Measurements from ENCODE around the gene MMP12. TPM values are rescaled to one million over a fixed set of nuclear protein-coding genes. Genes with fewer than 3 reads are reported as not detected.

The MMP12 gene
- total RNA-seq, 1 experiment from 2014 or later = not detected

DNA sequence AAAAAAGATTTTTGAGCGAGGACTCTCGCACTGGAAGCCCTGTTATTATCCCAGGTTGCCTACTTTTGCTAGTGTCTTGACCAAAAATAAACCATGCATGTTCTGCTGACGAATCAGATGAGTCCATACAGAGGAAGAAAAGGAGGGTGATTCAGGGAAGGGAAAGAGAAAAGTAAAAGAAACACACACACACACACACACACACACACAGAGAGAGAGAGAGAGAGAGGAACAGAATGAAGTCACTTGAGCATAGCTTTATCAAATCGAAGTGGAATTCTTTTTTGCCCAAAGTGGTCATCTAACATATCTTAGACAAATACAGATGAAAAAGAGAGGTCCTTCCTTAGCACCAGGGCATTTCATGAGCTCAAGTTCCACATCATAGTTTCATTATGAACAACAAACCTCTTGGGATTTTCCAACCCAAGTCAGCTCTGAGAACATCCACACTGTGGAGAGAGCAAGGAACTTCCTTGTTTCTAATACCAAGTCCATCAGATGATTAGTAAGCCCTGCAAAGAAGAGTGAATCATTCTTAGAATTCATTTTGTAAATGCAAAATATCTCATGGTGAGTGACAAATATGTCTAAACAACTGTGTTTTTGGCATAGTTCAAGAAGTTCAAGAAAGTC, 7.7 kb upstream of the MMP12 start:
- ChIA-PET CTCF (no interaction called here), POLR2A (interaction anchor here (0.7 kb wide), 1 partner anchor 15 kb away, joined by 5 read pairs; no protein-coding TSS in a partner anchor)
- no peak for DNase-seq (ENCODE audit: low read depth, low spot score)
- H3K36me3 ChIP-seq (ENCODE audit: control insufficient read depth, insufficient read depth, low read length) = no peaks in the 10 kb centered on the region
- H3K27me3 ChIP-seq (ENCODE audit: control insufficient read depth, insufficient read depth, low read length) = no peaks in the 10 kb centered on the region; the same call in 1 of the 2 replicates
- no peak overlapping the region for H3K4me3 ChIP-seq (ENCODE audit: low read depth in 2 of 2, low read length in 2 of 2)
- in situ Hi-C loops (cut with HindIII; ENCODE audit: low pct_unique_long_range_greater_than_20kb, low sequenced_read_pairs) (no loop called here), intact Hi-C loops (cut with micrococcal nuclease; ENCODE audit: unreplicated experiment) (no loop called here)
- no peak overlapping the region for H3K27ac ChIP-seq (ENCODE audit: low read length)
- TF ChIP-seq TCF7L2 (IDR thresholded peaks at IDR 0.05; ENCODE audit: low read depth, low read length) = no peak
- TF ChIP-seq, protein P1, sequence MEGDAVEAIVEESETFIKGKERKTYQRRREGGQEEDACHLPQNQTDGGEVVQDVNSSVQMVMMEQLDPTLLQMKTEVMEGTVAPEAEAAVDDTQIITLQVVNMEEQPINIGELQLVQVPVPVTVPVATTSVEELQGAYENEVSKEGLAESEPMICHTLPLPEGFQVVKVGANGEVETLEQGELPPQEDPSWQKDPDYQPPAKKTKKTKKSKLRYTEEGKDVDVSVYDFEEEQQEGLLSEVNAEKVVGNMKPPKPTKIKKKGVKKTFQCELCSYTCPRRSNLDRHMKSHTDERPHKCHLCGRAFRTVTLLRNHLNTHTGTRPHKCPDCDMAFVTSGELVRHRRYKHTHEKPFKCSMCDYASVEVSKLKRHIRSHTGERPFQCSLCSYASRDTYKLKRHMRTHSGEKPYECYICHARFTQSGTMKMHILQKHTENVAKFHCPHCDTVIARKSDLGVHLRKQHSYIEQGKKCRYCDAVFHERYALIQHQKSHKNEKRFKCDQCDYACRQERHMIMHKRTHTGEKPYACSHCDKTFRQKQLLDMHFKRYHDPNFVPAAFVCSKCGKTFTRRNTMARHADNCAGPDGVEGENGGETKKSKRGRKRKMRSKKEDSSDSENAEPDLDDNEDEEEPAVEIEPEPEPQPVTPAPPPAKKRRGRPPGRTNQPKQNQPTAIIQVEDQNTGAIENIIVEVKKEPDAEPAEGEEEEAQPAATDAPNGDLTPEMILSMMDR (IDR thresholded peaks at IDR 0.05) = no peak
- no peak for TF ChIP-seq POLR2AphosphoS5 (IDR thresholded peaks at IDR 0.05; ENCODE audit: low read depth, low read length)
- TF ChIP-seq, protein P2, sequence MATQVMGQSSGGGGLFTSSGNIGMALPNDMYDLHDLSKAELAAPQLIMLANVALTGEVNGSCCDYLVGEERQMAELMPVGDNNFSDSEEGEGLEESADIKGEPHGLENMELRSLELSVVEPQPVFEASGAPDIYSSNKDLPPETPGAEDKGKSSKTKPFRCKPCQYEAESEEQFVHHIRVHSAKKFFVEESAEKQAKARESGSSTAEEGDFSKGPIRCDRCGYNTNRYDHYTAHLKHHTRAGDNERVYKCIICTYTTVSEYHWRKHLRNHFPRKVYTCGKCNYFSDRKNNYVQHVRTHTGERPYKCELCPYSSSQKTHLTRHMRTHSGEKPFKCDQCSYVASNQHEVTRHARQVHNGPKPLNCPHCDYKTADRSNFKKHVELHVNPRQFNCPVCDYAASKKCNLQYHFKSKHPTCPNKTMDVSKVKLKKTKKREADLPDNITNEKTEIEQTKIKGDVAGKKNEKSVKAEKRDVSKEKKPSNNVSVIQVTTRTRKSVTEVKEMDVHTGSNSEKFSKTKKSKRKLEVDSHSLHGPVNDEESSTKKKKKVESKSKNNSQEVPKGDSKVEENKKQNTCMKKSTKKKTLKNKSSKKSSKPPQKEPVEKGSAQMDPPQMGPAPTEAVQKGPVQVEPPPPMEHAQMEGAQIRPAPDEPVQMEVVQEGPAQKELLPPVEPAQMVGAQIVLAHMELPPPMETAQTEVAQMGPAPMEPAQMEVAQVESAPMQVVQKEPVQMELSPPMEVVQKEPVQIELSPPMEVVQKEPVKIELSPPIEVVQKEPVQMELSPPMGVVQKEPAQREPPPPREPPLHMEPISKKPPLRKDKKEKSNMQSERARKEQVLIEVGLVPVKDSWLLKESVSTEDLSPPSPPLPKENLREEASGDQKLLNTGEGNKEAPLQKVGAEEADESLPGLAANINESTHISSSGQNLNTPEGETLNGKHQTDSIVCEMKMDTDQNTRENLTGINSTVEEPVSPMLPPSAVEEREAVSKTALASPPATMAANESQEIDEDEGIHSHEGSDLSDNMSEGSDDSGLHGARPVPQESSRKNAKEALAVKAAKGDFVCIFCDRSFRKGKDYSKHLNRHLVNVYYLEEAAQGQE (IDR thresholded peaks at IDR 0.05; ENCODE audit: insufficient read depth in 1 of 2, low read depth in 2 of 2, low read length in 1 of 2) = no peak
- TF ChIP-seq SIN3A (IDR thresholded peaks at IDR 0.05; ENCODE audit: borderline replicate concordance, insufficient read depth, low read depth, low read length) = no peak
- H3K4me1 ChIP-seq (ENCODE audit: control insufficient read depth, insufficient read depth, low read length) = no peaks in the 10 kb centered on the region
- no peak for ATAC-seq
- H3K9me3 ChIP-seq (ENCODE audit: control insufficient read depth, insufficient read depth, low read depth, low read length) = no peaks in the 10 kb centered on the region
- BruUV-seq (replicated peaks) = no TSS peak

DNA sequence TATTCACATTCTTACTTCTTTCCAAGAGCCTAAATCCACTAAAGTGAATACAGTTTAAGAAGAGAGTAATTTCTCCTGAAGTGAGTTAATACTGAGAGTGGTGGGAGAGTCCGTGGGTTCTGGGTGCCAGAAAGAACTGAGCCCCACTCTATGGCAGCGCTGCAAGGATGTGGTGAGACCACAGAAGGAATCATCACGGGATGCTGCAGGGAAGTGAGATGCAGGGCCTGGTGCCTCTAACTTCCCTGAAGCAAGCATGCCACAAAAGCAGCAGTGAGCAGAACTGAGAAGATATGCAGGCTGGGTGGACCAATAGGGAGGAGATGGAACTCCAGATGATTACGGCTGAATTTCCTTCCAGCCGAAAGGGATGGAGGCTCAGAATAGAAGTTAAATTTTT, 5.0 kb upstream of the MMP12 start:
- BruUV-seq (replicated peaks) = no TSS peak
- ChIA-PET POLR2A (no interaction called here), CTCF (no interaction called here)
- Histone ChIP-seq H3K9me3 (ENCODE audit: control insufficient read depth, insufficient read depth, low read depth, low read length) (no peaks in the 10 kb centered on the region), H3K27ac (ENCODE audit: low read length) (no peak overlapping the region), H3K4me1 (ENCODE audit: control insufficient read depth, insufficient read depth, low read length) (no peaks in the 10 kb centered on the region), H3K36me3 (ENCODE audit: control insufficient read depth, insufficient read depth, low read length) (no peaks in the 10 kb centered on the region), H3K4me3 (ENCODE audit: low read depth in 2 of 2, low read length in 2 of 2) (no peak overlapping the region), H3K27me3 (ENCODE audit: control insufficient read depth, insufficient read depth, low read length) (peaks cover 2% of the 10 kb centered on the region; the same call in 1 of the 2 replicates)
- TF ChIP-seq, protein P2 (IDR thresholded peaks at IDR 0.05; ENCODE audit: insufficient read depth in 1 of 2, low read depth in 2 of 2, low read length in 1 of 2) = no peak
- TF ChIP-seq TCF7L2 (IDR thresholded peaks at IDR 0.05; ENCODE audit: low read depth, low read length) (no peak), POLR2AphosphoS5 (IDR thresholded peaks at IDR 0.05; ENCODE audit: low read depth, low read length) (no peak)
- intact Hi-C loops (cut with micrococcal nuclease; ENCODE audit: unreplicated experiment) = no loop called here
- ATAC-seq (no peak), DNase-seq (ENCODE audit: low read depth, low spot score) (no peak)
- in situ Hi-C loops (cut with HindIII; ENCODE audit: low pct_unique_long_range_greater_than_20kb, low sequenced_read_pairs) = no loop called here
